Keratinocyte (primary cell): ENCODE data around the gene NAP1L1. TPM values are rescaled to one million over a fixed set of nuclear protein-coding genes. Genes with fewer than 3 reads are reported as not detected.
"Not testable (repeated sequence)": the region's sequence is repeated elsewhere in the genome, so short reads cannot be mapped to it uniquely, and the experiment has no call there.

Source experiments
- DNase-seq: peaks from one replicate; pipeline ENCODE4 v3.0.0-alpha.2; 2011; ENCODE audit warnings: low read depth, missing footprints, low spot score
- FAIRE-seq: peaks from 2 replicates; lab custom pipeline; 2011; peaks lifted over from hg19 to GRCh38; lab: Jason Lieb, UNC
- H2AFZ ChIP-seq: 2 replicates; pipeline ENCODE4 v1.6.0; 2012; ENCODE audit warnings: low read length, control low read depth, inconsistent platforms; ENCODE audit not compliant: control insufficient read depth
- H3K27ac ChIP-seq: 2 replicates; pipeline ENCODE4 v1.5.1; 2011; ENCODE audit warnings: low read length; ENCODE audit not compliant: control insufficient read depth, insufficient read depth
- H3K27me3 ChIP-seq: 3 replicates; pipeline ENCODE4 v1.6.0; 2011; ENCODE audit warnings: low read length; ENCODE audit not compliant: control insufficient read depth, insufficient read depth; ENCODE audit errors: extremely low read depth
- H3K36me3 ChIP-seq, 2 experiments: 2 replicates in 1 of 2; 3 replicates in 1 of 2; pipeline ENCODE4 v1.5.1; 2011; ENCODE audit warnings: low read length in 2 of 2, mild to moderate bottlenecking in 1 of 2; ENCODE audit not compliant: control insufficient read depth in 2 of 2, insufficient read depth in 2 of 2; ENCODE audit errors: extremely low read depth in 1 of 2
- H3K4me1 ChIP-seq: 3 replicates; pipeline ENCODE4 v1.5.1; 2011; ENCODE audit warnings: low read length; ENCODE audit not compliant: control insufficient read depth, insufficient read depth; ENCODE audit errors: extremely low read depth
- H3K4me2 ChIP-seq: 3 replicates; pipeline ENCODE4 v1.6.0; 2011; ENCODE audit warnings: low read depth, low read length; ENCODE audit not compliant: control insufficient read depth, insufficient read depth; ENCODE audit errors: extremely low read depth
- H3K4me3 ChIP-seq, 3 experiments: fragments of 200-600 bp in 1 of 3; sonication (generic) in 1 of 3; 2 replicates in 2 of 3; 3 replicates in 1 of 3; pipeline ENCODE4 v1.5.1; 2011 to 2016; ENCODE audit warnings: low read length in 3 of 3, mild to moderate bottlenecking in 3 of 3, control low read depth in 2 of 3, inconsistent platforms in 1 of 3, low read depth in 1 of 3, mixed read lengths in 1 of 3, mixed run types in 1 of 3, moderate library complexity in 1 of 3; ENCODE audit not compliant: control insufficient read depth in 2 of 3, insufficient read depth in 2 of 3; ENCODE audit errors: extremely low read depth in 1 of 3
- H3K79me2 ChIP-seq: 2 replicates; pipeline ENCODE4 v1.6.0; 2012; ENCODE audit warnings: low read length; ENCODE audit not compliant: control insufficient read depth, insufficient read depth
- H3K9ac ChIP-seq: 3 replicates; pipeline ENCODE4 v1.6.0; 2011; ENCODE audit warnings: low read length; ENCODE audit not compliant: control insufficient read depth, insufficient read depth; ENCODE audit errors: extremely low read depth
- H3K9me1 ChIP-seq: 3 replicates; pipeline ENCODE4 v1.6.0; 2011; ENCODE audit warnings: low read length; ENCODE audit not compliant: control insufficient read depth, insufficient read depth; ENCODE audit errors: extremely low read depth
- H3K9me3 ChIP-seq: 2 replicates; pipeline ENCODE4 v1.5.1; 2012; ENCODE audit warnings: low read depth, low read length; ENCODE audit not compliant: control insufficient read depth
- H4K20me1 ChIP-seq: 3 replicates; pipeline ENCODE4 v1.6.0; 2011; ENCODE audit warnings: low read length; ENCODE audit not compliant: control insufficient read depth, insufficient read depth; ENCODE audit errors: extremely low read depth
- dilution Hi-C: fragments of 300-500 bp; cut with MboI; formaldehyde crosslinking; loops from one replicate; pipeline ENCODE4 v1.7.0; 2020; ENCODE audit warnings: low sequenced_read_pairs; ENCODE audit not compliant: extremely low pct_ligation_motif_present
- polyA plus RNA-seq, 5 experiments: library from polyadenylated mRNA; depleted of rRNA in 3 of 5; stranded (reverse) in 3 of 5; stranded (forward) in 1 of 5; unstranded in 1 of 5; fragments of >200 nt; gene quantifications; 1 replicate in 1 of 5; 2 replicates in 3 of 5; 3 replicates in 1 of 5; pipeline versions ENCODE4 v1.2.1 to v1.2.3, GENCODE V29; 2011 to 2012; ENCODE audit warnings: missing spikeins in 2 of 5, low read depth in 1 of 5, low replicate concordance in 1 of 5
- TF ChIP-seq, protein P1 (sequence below), 3 experiments: IDR thresholded peaks in 1 of 3; conservative IDR thresholded peaks in 1 of 3; optimal IDR thresholded peaks in 1 of 3; 2 replicates in 2 of 3; 3 replicates in 1 of 3; pipeline versions ENCODE3 to v1.5.1; 2011; ENCODE audit warnings: low read length in 3 of 3, mild to moderate bottlenecking in 3 of 3, moderate library complexity in 2 of 3, control low read depth in 1 of 3, inconsistent platforms in 1 of 3; ENCODE audit not compliant: insufficient read depth in 2 of 3; ENCODE audit errors: extremely low read depth in 1 of 3

The NAP1L1 gene
- polyA plus RNA-seq, 1 donor (not counting 4 experiments of a cell fraction or from before 2014, with no cell fraction given) = 384 TPM

DNA sequence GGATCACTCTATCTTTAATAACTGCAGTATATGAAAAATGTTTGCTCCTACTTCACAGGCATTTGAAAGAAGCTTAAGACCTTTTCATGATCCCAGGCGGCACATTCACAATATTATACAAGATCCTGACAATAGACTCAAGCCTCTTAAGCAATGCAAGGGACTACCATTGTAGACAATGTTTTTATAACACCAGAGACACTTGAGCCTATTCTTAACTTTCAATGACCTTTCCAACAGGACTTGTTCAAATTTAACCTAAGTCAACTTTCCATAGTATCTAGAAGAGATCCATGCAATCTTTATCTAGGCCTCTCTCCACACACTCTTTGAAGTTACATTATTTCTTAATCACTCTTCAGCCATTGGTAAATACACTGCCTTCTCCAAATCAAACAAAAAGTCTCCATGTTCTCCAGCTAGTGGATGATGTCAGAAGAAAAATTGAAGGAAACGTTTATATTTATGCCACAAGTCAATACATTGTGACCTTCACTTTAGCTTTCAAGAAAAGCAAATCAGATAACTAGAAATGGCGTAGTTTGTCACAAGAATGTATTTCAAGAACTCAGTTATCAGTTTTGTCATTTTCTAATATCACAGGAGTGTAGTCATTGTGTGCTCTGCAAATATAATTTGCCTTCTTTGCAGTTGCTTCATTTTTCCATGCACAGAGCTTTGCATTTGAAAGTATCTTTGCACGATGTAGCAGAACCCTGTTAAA is 94.1 kb downstream of the NAP1L1 start:
- DNase-seq = no peak
- H3K9ac ChIP-seq = no peak overlapping the region
- no peak for FAIRE-seq
- H3K9me1 ChIP-seq = no peaks in the 10 kb centered on the region
- no peak overlapping the region for H3K4me3 ChIP-seq
- H3K36me3 ChIP-seq = no peaks in the 10 kb centered on the region
- no peaks in the 10 kb centered on the region for H3K79me2 ChIP-seq
- H2AFZ ChIP-seq = no peak overlapping the region
- TF ChIP-seq, protein P1, sequence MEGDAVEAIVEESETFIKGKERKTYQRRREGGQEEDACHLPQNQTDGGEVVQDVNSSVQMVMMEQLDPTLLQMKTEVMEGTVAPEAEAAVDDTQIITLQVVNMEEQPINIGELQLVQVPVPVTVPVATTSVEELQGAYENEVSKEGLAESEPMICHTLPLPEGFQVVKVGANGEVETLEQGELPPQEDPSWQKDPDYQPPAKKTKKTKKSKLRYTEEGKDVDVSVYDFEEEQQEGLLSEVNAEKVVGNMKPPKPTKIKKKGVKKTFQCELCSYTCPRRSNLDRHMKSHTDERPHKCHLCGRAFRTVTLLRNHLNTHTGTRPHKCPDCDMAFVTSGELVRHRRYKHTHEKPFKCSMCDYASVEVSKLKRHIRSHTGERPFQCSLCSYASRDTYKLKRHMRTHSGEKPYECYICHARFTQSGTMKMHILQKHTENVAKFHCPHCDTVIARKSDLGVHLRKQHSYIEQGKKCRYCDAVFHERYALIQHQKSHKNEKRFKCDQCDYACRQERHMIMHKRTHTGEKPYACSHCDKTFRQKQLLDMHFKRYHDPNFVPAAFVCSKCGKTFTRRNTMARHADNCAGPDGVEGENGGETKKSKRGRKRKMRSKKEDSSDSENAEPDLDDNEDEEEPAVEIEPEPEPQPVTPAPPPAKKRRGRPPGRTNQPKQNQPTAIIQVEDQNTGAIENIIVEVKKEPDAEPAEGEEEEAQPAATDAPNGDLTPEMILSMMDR (optimal IDR thresholded peaks at IDR 0.05 in 1 of 3, IDR thresholded peaks at IDR 0.05 in 1 of 3, conservative IDR thresholded peaks at IDR 0.05 in 1 of 3; ENCODE audit: extremely low read depth in 1 of 3, insufficient read depth in 2 of 3, low read length in 3 of 3) = no peak
- H3K4me1 ChIP-seq = peaks cover 10% of the 10 kb centered on the region
- H3K27ac ChIP-seq = no peak overlapping the region
- H3K9me3 ChIP-seq = no peaks in the 10 kb centered on the region
- dilution Hi-C loops = no loop called here
- no peak overlapping the region for H3K4me2 ChIP-seq
- H3K27me3 ChIP-seq = no peaks in the 10 kb centered on the region
- no peaks in the 10 kb centered on the region for H4K20me1 ChIP-seq

DNA sequence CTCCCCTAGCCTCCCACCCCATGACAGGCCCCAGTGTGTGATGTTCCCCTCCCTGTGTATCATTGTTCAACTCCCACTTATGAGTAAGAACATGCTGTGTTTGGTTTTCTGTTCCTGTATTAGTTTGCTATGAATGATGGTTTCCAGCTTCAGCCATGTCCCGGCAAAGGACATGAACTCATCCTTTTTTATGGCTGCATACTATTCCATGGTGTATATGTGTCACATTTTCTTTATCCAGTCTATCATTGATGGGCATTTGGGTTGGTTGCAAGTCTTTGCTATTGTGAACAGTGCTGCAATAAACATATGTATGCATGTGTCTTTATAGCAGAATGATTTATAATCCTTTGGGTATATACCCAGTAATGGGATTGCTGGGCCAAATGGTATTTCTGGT is 96.8 kb downstream of the NAP1L1 start:
- H3K9me1 ChIP-seq, H4K20me1 ChIP-seq, H3K9ac ChIP-seq, H2AFZ ChIP-seq, FAIRE-seq, DNase-seq, H3K4me1 ChIP-seq, H3K4me2 ChIP-seq, H3K9me3 ChIP-seq, H3K27me3 ChIP-seq, H3K4me3 ChIP-seq, H3K27ac ChIP-seq, H3K36me3 ChIP-seq, H3K79me2 ChIP-seq, dilution Hi-C loops: not testable (repeated sequence)

Other genes with a start within 250 kb of the NAP1L1 start
- 107 to 144 TPM (median 118 TPM) in 3 replicates for gene PHLDA1, start 52.9 kb downstream of the NAP1L1 start, polyA plus RNA-seq